BE2C (cell line): Measurements from ENCODE around the gene PTPRE.

ENCODE experiments used
- DNase-seq: peaks from one replicate; pipeline ENCODE4 v3.0.0-alpha.2; 2020
- H3K27me3 ChIP-seq: fragments of 250-450 bp; sonication (Bioruptor Pico); 2 replicates; pipeline ENCODE4 v1.5.1; 2020; ENCODE audit warnings: mild to moderate bottlenecking
- H3K36me3 ChIP-seq: fragments of 250-450 bp; sonication (Bioruptor Pico); 2 replicates; pipeline ENCODE4 v1.5.1; 2020; ENCODE audit warnings: mild to moderate bottlenecking
- H3K4me1 ChIP-seq: fragments of 250-450 bp; sonication (Bioruptor Pico); 2 replicates; pipeline ENCODE4 v1.5.1; 2020
- H3K4me3 ChIP-seq: 2 replicates; pipeline ENCODE4 v1.5.1; 2011; ENCODE audit warnings: low read depth, low read length
- H3K9me3 ChIP-seq: fragments of 250-450 bp; sonication (Bioruptor Pico); 2 replicates; pipeline ENCODE4 v1.5.1; 2020
- CTCF ChIP-seq: IDR thresholded peaks from 2 replicates; pipeline ENCODE4 v1.5.1; 2012; ENCODE audit warnings: mild to moderate bottlenecking, low read depth, low read length

The PTPRE gene

DNA sequence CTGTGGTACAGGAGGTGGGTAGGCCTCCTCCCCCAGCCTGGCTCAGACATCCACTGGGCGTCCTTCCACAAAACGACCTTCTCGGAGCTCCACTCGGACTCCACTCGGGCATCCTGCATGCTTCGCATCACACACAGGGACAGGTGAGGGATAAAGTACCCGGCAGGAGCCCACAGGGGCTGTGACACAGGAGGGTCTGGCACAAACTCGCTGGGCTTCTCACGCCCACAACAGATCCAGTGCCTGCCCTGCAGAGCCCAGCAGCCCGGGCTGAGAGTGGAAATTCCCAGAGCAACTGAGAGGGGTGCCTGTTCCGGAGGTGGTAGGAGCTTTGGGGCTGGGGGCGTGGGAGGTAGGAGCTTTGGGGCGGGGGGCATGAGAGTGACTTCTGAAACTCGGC lies 110.9 kb downstream of the PTPRE start:
- H3K4me1 ChIP-seq: no peaks in the 10 kb centered on the region
- no peaks in the 10 kb centered on the region for H3K36me3 ChIP-seq
- no peak overlapping the region for H3K4me3 ChIP-seq
- DNase-seq: no peak
- H3K9me3 ChIP-seq: no peaks in the 10 kb centered on the region
- H3K27me3 ChIP-seq: no peaks in the 10 kb centered on the region
- TF ChIP-seq CTCF: no peak

GRCh38 chr10:128018236-128018635 lies 111.3 kb downstream of the PTPRE start:
- Histone ChIP-seq H3K36me3 (no peaks in the 10 kb centered on the region), H3K9me3 (no peaks in the 10 kb centered on the region), H3K4me3 (no peak overlapping the region), H3K27me3 (no peaks in the 10 kb centered on the region), H3K4me1 (no peaks in the 10 kb centered on the region)
- no peak for TF ChIP-seq CTCF
- no peak for DNase-seq

DNA sequence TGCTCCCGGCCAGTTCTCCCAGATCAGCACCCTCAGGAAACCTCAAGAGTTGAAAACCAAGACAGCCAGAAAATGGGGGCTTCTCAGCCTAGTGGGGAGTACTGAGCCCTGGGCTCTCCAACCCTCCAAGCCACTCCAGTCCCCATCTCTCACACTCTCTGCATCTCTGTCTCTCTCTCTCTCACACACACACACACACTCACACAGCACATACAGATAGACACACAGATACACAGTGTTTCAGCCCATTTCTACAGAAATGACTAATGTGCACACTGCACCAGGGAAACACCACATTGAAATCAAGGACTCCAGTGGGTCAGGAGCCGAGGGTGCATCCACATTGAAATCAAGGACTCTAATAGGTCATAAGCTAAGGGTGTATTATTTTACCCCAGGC lies 111.8 kb downstream of the PTPRE start:
- no peaks in the 10 kb centered on the region for H3K9me3 ChIP-seq
- no peak for DNase-seq
- H3K27me3 ChIP-seq: no peaks in the 10 kb centered on the region
- no peaks in the 10 kb centered on the region for H3K36me3 ChIP-seq
- H3K4me1 ChIP-seq: no peaks in the 10 kb centered on the region
- TF ChIP-seq CTCF: no peak
- no peak overlapping the region for H3K4me3 ChIP-seq

DNA sequence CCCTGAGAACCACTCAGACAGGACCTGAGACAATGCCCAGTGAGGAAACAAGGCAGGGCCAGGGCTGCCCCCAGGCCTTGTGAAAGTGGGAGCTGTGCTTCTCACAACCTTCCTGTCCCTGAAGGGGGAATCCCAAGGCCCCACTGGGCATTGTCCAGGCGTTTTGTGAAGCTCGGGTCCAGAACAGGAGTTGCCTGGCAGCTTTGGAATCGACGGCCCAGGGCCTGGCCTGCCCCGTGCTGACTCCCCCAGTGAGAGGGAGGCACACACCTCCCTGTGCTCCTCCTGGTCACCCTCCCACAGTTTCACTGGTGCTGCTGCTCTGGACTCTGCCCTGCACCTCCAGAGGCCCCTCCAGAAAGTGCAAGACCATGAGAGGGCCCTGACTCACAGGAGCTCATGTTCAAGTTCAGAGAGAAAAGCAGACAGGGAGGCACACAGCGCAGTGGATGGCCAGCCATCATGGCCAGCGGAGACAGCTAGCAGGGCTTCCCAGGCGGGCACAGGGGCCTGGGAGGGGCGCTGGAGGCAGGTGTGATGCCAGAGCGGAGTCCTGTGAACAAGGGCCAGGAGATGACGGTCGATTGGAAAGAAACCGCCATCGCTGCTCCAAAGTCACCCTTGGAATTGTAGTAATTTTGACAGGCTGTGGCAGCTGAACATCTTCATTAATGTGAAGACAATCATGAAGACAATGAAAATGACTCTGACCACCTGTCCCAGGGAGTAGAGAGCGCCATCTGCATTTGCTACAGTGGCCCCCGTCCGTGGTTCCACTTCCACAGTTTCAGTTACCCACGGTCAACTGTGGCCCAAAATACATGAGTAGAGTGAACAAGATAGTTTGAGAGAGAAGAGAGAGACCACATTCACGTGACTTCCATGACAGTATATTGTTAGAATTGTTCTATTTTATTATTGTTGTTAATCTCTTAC lies 115.6 kb downstream of the PTPRE start:
- no peaks in the 10 kb centered on the region for H3K36me3 ChIP-seq

GRCh38 chr10:128024426-128024825 lies 117.5 kb downstream of the PTPRE start:
- Histone ChIP-seq H3K36me3 (no peaks in the 10 kb centered on the region), H3K4me3 (no peak overlapping the region), H3K9me3 (no peaks in the 10 kb centered on the region), H3K4me1 (no peaks in the 10 kb centered on the region), H3K27me3 (no peaks in the 10 kb centered on the region)
- TF ChIP-seq CTCF: no peak
- DNase-seq: no peak

More for the DNA sequence above, 115.6 kb downstream of the PTPRE start:
- Histone ChIP-seq H3K9me3 (no peaks in the 10 kb centered on the region), H3K4me1 (no peaks in the 10 kb centered on the region), H3K4me3 (no peak overlapping the region), H3K27me3 (no peaks in the 10 kb centered on the region)
- TF ChIP-seq CTCF: no peak
- DNase-seq: no peak

DNA sequence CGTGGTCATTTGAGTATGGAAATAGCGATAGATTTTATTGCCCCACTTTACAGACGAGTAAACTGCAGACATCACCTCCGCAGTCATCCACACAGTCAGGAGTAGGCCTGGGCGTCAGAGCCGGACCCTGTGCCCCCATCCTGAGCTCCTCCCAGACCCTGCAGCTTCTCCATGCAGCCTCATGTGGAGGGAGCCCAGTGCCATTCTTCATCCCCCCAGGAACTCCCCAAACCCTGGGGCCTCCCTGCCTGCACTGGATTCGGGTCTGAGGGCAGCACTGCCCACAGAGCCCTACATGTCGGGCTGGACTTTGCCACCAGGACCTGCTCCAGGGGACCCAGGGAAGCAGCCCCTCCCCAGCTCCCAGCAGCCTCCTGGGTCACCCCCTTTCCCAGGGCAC lies 118.5 kb downstream of the PTPRE start:
- no peaks in the 10 kb centered on the region for H3K36me3 ChIP-seq
- no peak overlapping the region for H3K4me3 ChIP-seq
- DNase-seq: no peak
- H3K4me1 ChIP-seq: no peaks in the 10 kb centered on the region
- H3K9me3 ChIP-seq: no peaks in the 10 kb centered on the region
- H3K27me3 ChIP-seq: no peaks in the 10 kb centered on the region
- no peak for TF ChIP-seq CTCF
